Measurements from ENCODE around the gene DTWD1. TPM values are rescaled to one million over a fixed set of nuclear protein-coding genes. Genes with fewer than 3 reads are reported as not detected.
"Not testable (repeated sequence)": the region's sequence is repeated elsewhere in the genome, so short reads cannot be mapped to it uniquely, and the experiment has no call there.

The DTWD1 gene
- total RNA-seq, 2 donors from 2014 or later = 39.6 to 40.4 TPM

DNA sequence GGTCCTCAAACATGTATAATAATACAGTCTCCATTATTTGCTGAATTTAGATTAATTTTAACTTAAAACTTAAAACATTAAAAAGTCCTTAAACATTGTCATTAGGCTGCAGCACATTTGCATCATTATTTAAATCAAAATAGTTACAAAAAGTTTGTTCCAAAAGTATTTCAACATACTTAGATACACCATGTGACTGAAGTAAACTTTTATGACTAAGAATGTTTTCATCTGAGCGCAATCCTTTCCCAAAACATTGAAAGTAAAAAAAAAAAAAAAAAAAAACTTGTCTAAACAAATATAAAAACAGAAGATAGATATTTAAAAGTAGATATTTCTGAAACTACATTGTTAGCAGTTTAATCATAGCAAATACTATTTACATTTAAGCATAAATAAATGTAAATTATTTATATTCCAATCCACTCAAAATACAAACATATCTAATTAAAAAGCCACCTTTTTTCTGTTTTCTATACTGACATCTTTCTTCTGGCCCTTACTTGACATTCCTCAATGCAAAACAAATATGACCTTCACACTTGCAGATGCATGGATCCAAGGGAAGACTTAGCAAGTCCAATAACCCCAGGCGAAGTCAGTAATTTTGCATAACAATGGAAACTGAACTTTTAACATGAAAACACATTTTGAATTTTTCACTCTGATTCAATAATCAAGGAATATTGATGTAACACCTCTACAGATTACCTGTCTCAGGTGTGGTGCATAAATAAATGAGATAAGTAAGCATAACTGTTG, 10.5 kb upstream of the DTWD1 start:
- Mint-ChIP-seq H3K4me3 (no peak overlapping the region), H3K27me3 (ENCODE audit: insufficient read depth) (peaks cover 9% of the 10 kb centered on the region), H3K4me1 (peaks cover 3% of the 10 kb centered on the region), H3K27ac (no peak overlapping the region), H3K9me3 (peaks cover 22% of the 10 kb centered on the region), H3K36me3 (ENCODE audit: low read depth) (peaks cover 10% of the 10 kb centered on the region)
- no peaks in the 10 kb centered on the region for H3K4me1 ChIP-seq (ENCODE audit: control insufficient read depth, insufficient read depth, low read length)
- no peaks in the 10 kb centered on the region for H3K36me3 ChIP-seq (ENCODE audit: control insufficient read depth, insufficient read depth, low read length)
- no peak overlapping the region for H3K4me3 ChIP-seq (ENCODE audit: low read length)
- peaks cover 14% of the 10 kb centered on the region for H3K9me3 ChIP-seq (ENCODE audit: control insufficient read depth, low read length)
- no peak for TF ChIP-seq CTCF (conservative IDR thresholded peaks at IDR 0.05)
- H3K9ac ChIP-seq (ENCODE audit: extremely low read depth, low read length, poor library complexity, severe bottlenecking) = no peak overlapping the region
- no peak overlapping the region for H3K27ac ChIP-seq (ENCODE audit: low read depth, low read length)
- 76% methylated on average over 1 of the region's 2 CpGs; no CpG with 5 or more reads in 1 of the 2 experiments for WGBS, 2 experiments (ENCODE audit: insufficient coverage in 1 of 2, insufficient read length in 1 of 2)
- DNase-seq = no peak
- H3K27me3 ChIP-seq (ENCODE audit: control insufficient read depth, insufficient read depth, low read length, poor library complexity, severe bottlenecking) = no peaks in the 10 kb centered on the region

DNA sequence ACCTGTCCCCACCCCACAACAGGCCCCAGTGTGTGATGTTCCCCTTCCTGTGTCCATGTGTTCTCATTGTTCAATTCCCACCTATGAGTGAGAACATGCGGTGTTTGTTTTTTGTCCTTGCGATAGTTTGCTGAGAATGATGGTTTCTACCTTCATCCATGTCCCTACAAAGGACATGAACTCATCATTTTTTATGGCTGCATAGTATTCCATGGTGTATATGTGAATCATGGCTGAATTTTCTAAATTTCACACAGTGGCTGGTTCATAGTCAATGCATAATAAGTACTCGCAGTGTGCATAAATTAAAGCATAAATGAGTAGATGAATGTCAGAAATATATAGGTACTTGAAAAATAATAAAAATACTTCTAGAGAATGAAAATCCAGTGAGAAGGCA, 8.6 kb upstream of the DTWD1 start:
- 100% methylated on average over 1 of the region's 3 CpGs; no CpG with 5 or more reads in 1 of the 2 experiments for WGBS, 2 experiments (ENCODE audit: insufficient coverage in 1 of 2, insufficient read length in 1 of 2)
- not testable (repeated sequence) for H3K9ac ChIP-seq (ENCODE audit: extremely low read depth, low read length, poor library complexity, severe bottlenecking); H3K4me3 ChIP-seq (ENCODE audit: low read length); H3K4me1 Mint-ChIP-seq; H3K27me3 ChIP-seq (ENCODE audit: control insufficient read depth, insufficient read depth, low read length, poor library complexity, severe bottlenecking); DNase-seq; H3K27ac ChIP-seq (ENCODE audit: low read depth, low read length); H3K4me3 Mint-ChIP-seq; H3K27ac Mint-ChIP-seq; H3K36me3 ChIP-seq (ENCODE audit: control insufficient read depth, insufficient read depth, low read length); H3K27me3 Mint-ChIP-seq (ENCODE audit: insufficient read depth); H3K4me1 ChIP-seq (ENCODE audit: control insufficient read depth, insufficient read depth, low read length)
- H3K9me3 ChIP-seq (ENCODE audit: control insufficient read depth, low read length) = peaks cover 14% of the 10 kb centered on the region
- Mint-ChIP-seq H3K9me3 (peaks cover 32% of the 10 kb centered on the region), H3K36me3 (ENCODE audit: low read depth) (peaks cover 15% of the 10 kb centered on the region)

GRCh38 chr15:49619226-49619625, 1.6 kb upstream of the DTWD1 start:
- H3K4me3 Mint-ChIP-seq = peak overlapping the region; percentile 90
- peaks cover 7% of the 10 kb centered on the region for H3K36me3 ChIP-seq (ENCODE audit: control insufficient read depth, insufficient read depth, low read length)
- no peak for TF ChIP-seq CTCF (conservative IDR thresholded peaks at IDR 0.05)
- H3K4me3 ChIP-seq (ENCODE audit: low read length) = peak overlapping the region; percentile 97
- no peak for DNase-seq
- H3K27ac Mint-ChIP-seq = no peak overlapping the region
- peaks cover 28% of the 10 kb centered on the region for H3K36me3 Mint-ChIP-seq (ENCODE audit: low read depth)
- H3K4me1 Mint-ChIP-seq = peaks cover 21% of the 10 kb centered on the region
- WGBS, 2 experiments (ENCODE audit: insufficient coverage in 1 of 2, insufficient read length in 1 of 2) = 94 to 100% methylated on average over 2 to 3 of the region's 3 CpGs
- peaks cover 3% of the 10 kb centered on the region for H3K27me3 Mint-ChIP-seq (ENCODE audit: insufficient read depth)
- H3K9me3 ChIP-seq (ENCODE audit: control insufficient read depth, low read length) = peaks cover 22% of the 10 kb centered on the region
- peaks cover 26% of the 10 kb centered on the region for H3K9me3 Mint-ChIP-seq
- no peaks in the 10 kb centered on the region for H3K4me1 ChIP-seq (ENCODE audit: control insufficient read depth, insufficient read depth, low read length)
- H3K9ac ChIP-seq (ENCODE audit: extremely low read depth, low read length, poor library complexity, severe bottlenecking) = no peak overlapping the region
- H3K27ac ChIP-seq (ENCODE audit: low read depth, low read length) = no peak overlapping the region
- H3K27me3 ChIP-seq (ENCODE audit: control insufficient read depth, insufficient read depth, low read length, poor library complexity, severe bottlenecking) = no peaks in the 10 kb centered on the region

Data from endodermal cell (in vitro differentiated cells).